GM12878 (cell line): ENCODE results near the gene TAF13. TPM values are rescaled to one million over a fixed set of nuclear protein-coding genes. Genes with fewer than 3 reads are reported as not detected.

ENCODE experiments used
- BRCA1 ChIP-seq: IDR thresholded peaks from 2 replicates; pipeline ENCODE4 v1.6.1; 2011; ENCODE audit warnings: low read depth, low read length, improper control_type of control experiment
- CHD4 ChIP-seq: fragments of 200-600 bp; sonication (generic); IDR thresholded peaks from 2 replicates; pipeline ENCODE4 v1.6.1; 2016; ENCODE audit warnings: mild to moderate bottlenecking
- CREM ChIP-seq: IDR thresholded peaks from 2 replicates; pipeline ENCODE4 v1.6.1; 2014; ENCODE audit warnings: antibody characterized with exemption, low read depth
- EED ChIP-seq: sonication (generic); IDR thresholded peaks from 2 replicates; pipeline ENCODE4 v1.6.1; 2016; ENCODE audit warnings: antibody characterized with exemption, low read depth
- EZH2 ChIP-seq: IDR thresholded peaks from 2 replicates; pipeline ENCODE4 v1.6.1; 2012; ENCODE audit warnings: low read depth, mild to moderate bottlenecking, control low read depth, inconsistent platforms, low read length, borderline replicate concordance; ENCODE audit not compliant: control insufficient read depth
- IKZF1 ChIP-seq: fragments of 450-650 bp; conservative IDR thresholded peaks from 2 replicates; pipeline ENCODE4 v1.6.1; 2017; ENCODE audit warnings: antibody characterized with exemption, mild to moderate bottlenecking
- IKZF2 ChIP-seq, 2 experiments: fragments of 450-650 bp; IDR thresholded peaks; 2 replicates each; pipeline ENCODE4 v1.6.1; 2017; ENCODE audit warnings: mild to moderate bottlenecking in 2 of 2, moderate library complexity in 2 of 2
- KDM1A ChIP-seq: fragments of 200-600 bp; sonication (generic); IDR thresholded peaks from 2 replicates; pipeline ENCODE4 v1.6.1; 2016; ENCODE audit warnings: borderline replicate concordance
- KLF5 ChIP-seq: fragments of 450-650 bp; IDR thresholded peaks from 2 replicates; pipeline ENCODE4 v1.6.1; 2014; ENCODE audit warnings: mild to moderate bottlenecking; ENCODE audit not compliant: partially characterized antibody
- LARP7 ChIP-seq: fragments of 450-650 bp; IDR thresholded peaks from 2 replicates; pipeline ENCODE4 v1.6.1; 2017; ENCODE audit warnings: mild to moderate bottlenecking
- NBN ChIP-seq: fragments of 450-650 bp; IDR thresholded peaks from 2 replicates; pipeline ENCODE4 v1.6.1; 2016
- POLR2A ChIP-seq: IDR thresholded peaks from 2 replicates; pipeline ENCODE4 v1.6.1; 2011; ENCODE audit warnings: low read depth, mild to moderate bottlenecking, low read length
- POLR2AphosphoS2 ChIP-seq: IDR thresholded peaks from 2 replicates; pipeline ENCODE4 v1.6.1; 2011; ENCODE audit warnings: low read depth, mild to moderate bottlenecking, low read length, improper control_type of control experiment, moderate library complexity
- SMAD5 ChIP-seq: IDR thresholded peaks from 2 replicates; pipeline ENCODE4 v1.6.1; 2016; ENCODE audit warnings: antibody characterized with exemption, low read depth
- TARDBP ChIP-seq: IDR thresholded peaks from 2 replicates; pipeline ENCODE4 v1.6.1; 2016; ENCODE audit warnings: borderline replicate concordance
- TCF3 ChIP-seq: IDR thresholded peaks from 2 replicates; pipeline ENCODE4 v1.6.1; 2012; ENCODE audit warnings: low read depth, mild to moderate bottlenecking, low read length, borderline replicate concordance; ENCODE audit not compliant: insufficient read depth
- ZBTB4 ChIP-seq: fragments of 450-650 bp; formaldehyde crosslinking; IDR thresholded peaks from 2 replicates; pipeline ENCODE4 v1.4.0; 2022; ENCODE audit warnings: mild to moderate bottlenecking, moderate library complexity
- polyA plus RNA-seq, 11 experiments: library from polyadenylated mRNA; depleted of rRNA in 4 of 11; unstranded in 6 of 11; stranded (reverse) in 5 of 11; fragments of >200 nt; fragmentation: Nextera tagmentation in 4 of 11; fragmentation: Illumina TruSeq in 1 of 11; extraction: Ambion mirVana in 4 of 11; extraction: Trizol in 1 of 11; gene quantifications; 1 replicate in 1 of 11; 2 replicates in 10 of 11; pipeline versions ENCODE4 v1.2.1 to v1.2.3, GENCODE V29; 2011 to 2016; ENCODE audit warnings: inconsistent platforms in 2 of 11, missing spikeins in 2 of 11, low read depth in 1 of 11
- total RNA-seq, 4 experiments: library from RNA; depleted of rRNA in 3 of 4; stranded (reverse); fragments of >200 nt in 3 of 4; fragmentation: Illumina TruSeq in 1 of 4; extraction: Trizol in 1 of 4; gene quantifications; 2 replicates each; pipeline versions ENCODE4 v1.2.1 to v1.2.3, GENCODE V29; 2013 to 2021
- TF ChIP-seq, protein P1 (sequence below): fragments of 450-650 bp; IDR thresholded peaks from 2 replicates; pipeline ENCODE4 v1.6.1; 2018; ENCODE audit warnings: borderline replicate concordance, mild to moderate bottlenecking; ENCODE audit not compliant: partially characterized antibody
- TF ChIP-seq, protein P2 (sequence below): IDR thresholded peaks from 2 replicates; pipeline ENCODE4 v1.6.1; 2011; ENCODE audit warnings: low read depth, mild to moderate bottlenecking, low read length, moderate library complexity, borderline replicate concordance; ENCODE audit errors: extremely low read depth
- TF ChIP-seq, protein P3 (sequence below): fragments of 450-650 bp; IDR thresholded peaks from 2 replicates; pipeline ENCODE4 v1.6.1; 2016; ENCODE audit warnings: mild to moderate bottlenecking

TAF13 gene
- total and polyA plus RNA-seq, 10 of the 15 experiments (the other 5 are each of a cell fraction or from before 2014, with no cell fraction given), result 8.1 to 30.6 (median 18.0) TPM

DNA sequence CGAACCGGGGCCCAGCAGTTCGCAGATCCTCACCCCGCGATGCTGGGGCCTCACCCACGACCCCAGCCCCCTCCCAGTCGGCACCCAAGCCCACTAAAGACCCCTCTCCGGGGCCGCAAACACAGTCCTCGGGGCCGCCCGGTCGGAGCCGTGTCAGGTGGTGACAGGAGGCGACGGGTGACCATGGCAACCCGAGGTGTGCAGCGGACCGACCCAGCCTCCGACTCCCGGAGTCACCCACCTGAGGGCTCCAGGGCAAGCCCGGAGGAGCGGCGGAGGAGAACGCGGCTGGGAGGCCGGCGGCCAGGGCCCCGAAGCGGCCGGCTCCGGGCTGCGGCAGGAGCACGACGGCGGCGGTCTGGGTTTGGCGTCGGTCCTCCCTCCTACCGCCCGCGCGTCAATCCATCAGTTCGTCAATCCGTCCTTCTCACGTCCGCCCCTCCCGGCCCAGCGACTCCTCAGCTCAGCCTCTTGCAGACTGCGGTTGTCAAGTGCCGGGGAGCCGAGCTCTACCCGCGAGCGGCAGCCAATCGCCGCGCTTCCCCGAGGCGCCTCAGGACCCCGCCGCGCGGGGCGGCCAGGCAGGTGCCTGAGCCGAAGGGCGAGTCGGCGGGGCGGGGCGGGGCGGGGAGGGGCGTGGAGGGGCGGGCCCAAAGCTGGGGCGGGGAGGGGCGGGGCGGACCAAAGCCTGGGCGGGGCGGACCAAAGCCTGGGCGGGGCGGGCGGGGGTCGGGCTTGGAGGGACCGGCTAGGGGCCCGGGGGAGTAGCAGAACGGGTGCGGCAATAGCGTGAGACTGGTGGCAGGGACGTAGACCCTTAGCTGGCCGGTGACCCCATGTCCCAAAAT is 34.0 kb downstream of the TAF13 start, which contains the start of gene WDR47 (continued):
- TF ChIP-seq, protein P1, sequence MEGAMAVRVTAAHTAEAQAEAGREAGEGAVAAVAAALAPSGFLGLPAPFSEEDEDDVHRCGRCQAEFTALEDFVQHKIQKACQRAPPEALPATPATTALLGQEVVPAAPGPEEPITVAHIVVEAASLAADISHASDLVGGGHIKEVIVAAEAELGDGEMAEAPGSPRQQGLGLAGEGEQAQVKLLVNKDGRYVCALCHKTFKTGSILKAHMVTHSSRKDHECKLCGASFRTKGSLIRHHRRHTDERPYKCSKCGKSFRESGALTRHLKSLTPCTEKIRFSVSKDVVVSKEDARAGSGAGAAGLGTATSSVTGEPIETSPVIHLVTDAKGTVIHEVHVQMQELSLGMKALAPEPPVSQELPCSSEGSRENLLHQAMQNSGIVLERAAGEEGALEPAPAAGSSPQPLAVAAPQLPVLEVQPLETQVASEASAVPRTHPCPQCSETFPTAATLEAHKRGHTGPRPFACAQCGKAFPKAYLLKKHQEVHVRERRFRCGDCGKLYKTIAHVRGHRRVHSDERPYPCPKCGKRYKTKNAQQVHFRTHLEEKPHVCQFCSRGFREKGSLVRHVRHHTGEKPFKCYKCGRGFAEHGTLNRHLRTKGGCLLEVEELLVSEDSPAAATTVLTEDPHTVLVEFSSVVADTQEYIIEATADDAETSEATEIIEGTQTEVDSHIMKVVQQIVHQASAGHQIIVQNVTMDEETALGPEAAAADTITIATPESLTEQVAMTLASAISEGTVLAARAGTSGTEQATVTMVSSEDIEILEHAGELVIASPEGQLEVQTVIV, result no peak
- TF ChIP-seq KDM1A (no peak), IKZF1 (peak; percentile 86), SMAD5 (peak; percentile 74; the same call in 1 of the 2 replicates), ZBTB4 (no peak), EED (0 out of 2 replicates have a peak, but pooled peaks have one; percentile 14), CHD4 (no peak), POLR2A (peak; percentile 100), POLR2AphosphoS2 (peak; percentile 90; the same call in 1 of the 2 replicates), TCF3 (peak; percentile 81; the same call in 1 of the 2 replicates), BRCA1 (no peak), TARDBP (no peak), NBN (no peak; the same call in 1 of the 2 replicates), CREM (peak; percentile 48; the same call in 1 of the 2 replicates), IKZF2 (IDR thresholded peaks at IDR 0.05) (no peak), LARP7 (peak; percentile 64; the same call in 1 of the 2 replicates), KLF5 (peak; percentile 33), EZH2 (no peak)
- TF ChIP-seq, protein P2, sequence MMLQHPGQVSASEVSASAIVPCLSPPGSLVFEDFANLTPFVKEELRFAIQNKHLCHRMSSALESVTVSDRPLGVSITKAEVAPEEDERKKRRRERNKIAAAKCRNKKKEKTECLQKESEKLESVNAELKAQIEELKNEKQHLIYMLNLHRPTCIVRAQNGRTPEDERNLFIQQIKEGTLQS, result no peak
- TF ChIP-seq, protein P3, sequence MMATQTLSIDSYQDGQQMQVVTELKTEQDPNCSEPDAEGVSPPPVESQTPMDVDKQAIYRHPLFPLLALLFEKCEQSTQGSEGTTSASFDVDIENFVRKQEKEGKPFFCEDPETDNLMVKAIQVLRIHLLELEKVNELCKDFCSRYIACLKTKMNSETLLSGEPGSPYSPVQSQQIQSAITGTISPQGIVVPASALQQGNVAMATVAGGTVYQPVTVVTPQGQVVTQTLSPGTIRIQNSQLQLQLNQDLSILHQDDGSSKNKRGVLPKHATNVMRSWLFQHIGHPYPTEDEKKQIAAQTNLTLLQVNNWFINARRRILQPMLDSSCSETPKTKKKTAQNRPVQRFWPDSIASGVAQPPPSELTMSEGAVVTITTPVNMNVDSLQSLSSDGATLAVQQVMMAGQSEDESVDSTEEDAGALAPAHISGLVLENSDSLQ, result peak; percentile 87
